Bronchial epithelial cell (primary cell): ENCODE measurements around the gene GLUL. TPM values are rescaled to one million over a fixed set of nuclear protein-coding genes. Genes with fewer than 3 reads are reported as not detected.

ENCODE experiments used
- DNase-seq: peaks from one replicate; pipeline ENCODE4 v3.0.0-alpha.2; 2010; ENCODE audit warnings: low read depth
- FAIRE-seq: peaks from 2 replicates; lab custom pipeline; 2011; peaks lifted over from hg19 to GRCh38; lab: Jason Lieb, UNC
- H3K27me3 ChIP-seq: 2 replicates; pipeline ENCODE4 v1.5.1; 2011; ENCODE audit warnings: low read length; ENCODE audit not compliant: control insufficient read depth, insufficient read depth
- H3K36me3 ChIP-seq: 2 replicates; pipeline ENCODE4 v1.5.1; 2011; ENCODE audit warnings: low read length; ENCODE audit not compliant: control insufficient read depth, insufficient read depth
- H3K4me3 ChIP-seq: 2 replicates; pipeline ENCODE4 v1.5.1; 2011; ENCODE audit warnings: mild to moderate bottlenecking, low read depth, low read length, control low read depth
- total RNA-seq: library from RNA; depleted of rRNA; stranded (reverse); fragments of >200 nt; gene quantifications from 2 replicates; pipeline ENCODE4 v1.2.1, GENCODE V29; 2014
- TF ChIP-seq, protein P1 (sequence below): IDR thresholded peaks from 2 replicates; pipeline ENCODE4 v1.5.1; 2011; ENCODE audit warnings: mild to moderate bottlenecking, moderate library complexity, low read length, control low read depth, inconsistent platforms; ENCODE audit not compliant: insufficient read depth, severe bottlenecking

The GLUL gene
- total RNA-seq, 1 donor from 2014 or later: 344 TPM

DNA sequence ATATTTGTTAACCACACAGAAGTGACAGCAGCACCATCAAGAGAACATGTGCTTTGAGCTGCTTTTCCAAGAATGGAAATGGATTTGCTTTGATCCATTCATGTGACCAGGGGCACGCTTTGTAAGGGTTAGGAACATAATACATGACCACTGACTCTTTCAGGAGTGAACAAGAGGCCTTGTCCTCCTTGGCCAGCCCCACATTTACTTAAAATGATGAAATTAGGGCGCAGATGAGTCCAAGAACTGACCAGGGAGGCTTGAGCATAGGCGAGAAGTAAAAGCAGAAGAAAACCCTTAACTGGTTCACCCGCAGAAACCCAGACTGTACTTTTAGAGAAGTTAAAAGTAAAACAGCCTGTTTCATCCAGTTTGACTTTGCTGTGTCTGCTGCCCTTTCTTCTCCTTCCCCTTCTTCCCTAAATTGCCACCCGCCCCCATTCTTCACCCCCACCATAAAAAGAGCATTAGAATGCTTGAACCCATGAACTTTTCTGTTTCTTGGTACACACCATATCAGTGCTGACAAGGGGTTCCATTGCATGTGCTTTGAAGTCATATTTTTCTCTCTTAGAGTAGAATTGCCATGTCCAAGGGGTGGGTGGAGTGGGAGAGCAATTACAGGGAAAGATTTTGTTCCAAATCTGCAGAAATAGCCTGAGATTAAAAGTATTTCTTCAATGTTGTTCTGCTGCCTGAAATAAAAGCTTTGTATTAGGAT, 2.6 kb upstream of the GLUL start:
- DNase-seq (no peak), FAIRE-seq (no peak)
- no peak overlapping the region for H3K4me3 ChIP-seq
- TF ChIP-seq, protein P1, sequence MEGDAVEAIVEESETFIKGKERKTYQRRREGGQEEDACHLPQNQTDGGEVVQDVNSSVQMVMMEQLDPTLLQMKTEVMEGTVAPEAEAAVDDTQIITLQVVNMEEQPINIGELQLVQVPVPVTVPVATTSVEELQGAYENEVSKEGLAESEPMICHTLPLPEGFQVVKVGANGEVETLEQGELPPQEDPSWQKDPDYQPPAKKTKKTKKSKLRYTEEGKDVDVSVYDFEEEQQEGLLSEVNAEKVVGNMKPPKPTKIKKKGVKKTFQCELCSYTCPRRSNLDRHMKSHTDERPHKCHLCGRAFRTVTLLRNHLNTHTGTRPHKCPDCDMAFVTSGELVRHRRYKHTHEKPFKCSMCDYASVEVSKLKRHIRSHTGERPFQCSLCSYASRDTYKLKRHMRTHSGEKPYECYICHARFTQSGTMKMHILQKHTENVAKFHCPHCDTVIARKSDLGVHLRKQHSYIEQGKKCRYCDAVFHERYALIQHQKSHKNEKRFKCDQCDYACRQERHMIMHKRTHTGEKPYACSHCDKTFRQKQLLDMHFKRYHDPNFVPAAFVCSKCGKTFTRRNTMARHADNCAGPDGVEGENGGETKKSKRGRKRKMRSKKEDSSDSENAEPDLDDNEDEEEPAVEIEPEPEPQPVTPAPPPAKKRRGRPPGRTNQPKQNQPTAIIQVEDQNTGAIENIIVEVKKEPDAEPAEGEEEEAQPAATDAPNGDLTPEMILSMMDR: no peak
- H3K27me3 ChIP-seq: no peaks in the 10 kb centered on the region
- H3K36me3 ChIP-seq: peaks cover 6% of the 10 kb centered on the region

DNA sequence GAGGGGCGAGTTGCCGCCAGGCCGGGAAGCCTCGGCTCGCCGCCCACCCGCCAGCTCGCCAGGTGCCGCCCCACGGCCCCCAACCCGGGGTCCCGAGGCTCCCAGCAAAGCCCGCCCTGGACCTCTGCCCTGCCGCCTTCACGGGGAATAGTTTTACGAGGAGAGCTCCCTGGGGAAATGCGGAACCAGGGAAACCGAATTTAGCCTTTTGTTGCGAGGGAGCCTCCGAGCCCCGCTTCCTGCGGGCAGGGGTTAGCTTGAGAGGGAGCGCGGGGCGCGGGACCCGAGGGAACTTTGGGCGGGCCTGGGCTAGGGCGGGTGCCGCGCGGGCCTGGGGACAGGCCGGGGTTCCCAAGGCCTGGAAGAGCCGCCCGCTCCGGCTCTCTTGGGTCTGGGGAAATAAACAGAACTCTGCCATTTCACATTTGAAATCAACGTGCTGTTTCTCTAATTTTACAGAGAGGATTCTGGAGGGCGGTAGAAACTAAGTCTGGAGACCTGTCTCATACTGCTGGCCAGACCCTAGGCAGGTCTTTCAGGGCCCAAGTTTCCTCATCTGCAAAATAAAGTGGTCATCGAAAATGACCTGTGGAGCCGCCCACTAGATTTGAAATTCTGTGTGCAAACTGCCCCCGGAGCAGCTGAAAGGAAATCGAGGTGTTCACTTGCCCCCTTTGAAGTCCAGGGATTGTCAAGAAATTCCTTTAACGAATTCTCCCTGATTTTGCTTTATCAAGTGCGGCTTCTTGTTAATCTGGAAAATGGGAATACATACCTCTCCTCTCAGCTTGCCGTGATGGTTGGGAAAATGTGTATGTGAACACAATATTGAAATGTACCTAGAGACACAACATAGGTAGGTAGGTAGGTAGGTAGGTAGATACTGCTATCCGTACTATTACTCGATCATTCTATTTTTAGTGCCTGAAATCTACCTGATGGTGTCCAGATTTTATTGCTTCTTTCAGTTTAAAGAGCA, 749 bp upstream of the GLUL start:
- FAIRE-seq: no peak
- H3K4me3 ChIP-seq: peak overlapping the region; percentile 91
- H3K36me3 ChIP-seq: peaks cover 16% of the 10 kb centered on the region
- TF ChIP-seq, protein P1: no peak
- H3K27me3 ChIP-seq: no peaks in the 10 kb centered on the region
- no peak for DNase-seq

DNA sequence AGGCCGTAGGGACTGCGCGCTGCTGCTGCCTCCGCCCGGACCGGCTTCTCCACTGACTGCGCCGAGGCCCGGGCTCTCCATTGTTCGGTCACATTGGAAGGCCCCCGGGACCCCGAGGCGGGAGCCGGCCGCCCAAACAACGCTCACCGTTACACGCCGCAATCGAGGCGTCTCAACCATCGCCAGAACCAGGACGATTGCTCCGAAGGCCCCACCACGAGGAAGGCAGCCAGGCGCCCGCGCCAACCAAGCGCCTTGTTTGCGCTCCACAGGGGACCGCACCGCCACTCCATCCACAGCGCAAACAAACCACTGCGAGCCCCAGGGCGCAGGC, 595 bp downstream of the GLUL start:
- H3K27me3 ChIP-seq: no peaks in the 10 kb centered on the region
- TF ChIP-seq, protein P1: no peak
- H3K36me3 ChIP-seq: peaks cover 25% of the 10 kb centered on the region
- DNase-seq: no peak
- no peak for FAIRE-seq
- peak overlapping the region; percentile 91 for H3K4me3 ChIP-seq

DNA sequence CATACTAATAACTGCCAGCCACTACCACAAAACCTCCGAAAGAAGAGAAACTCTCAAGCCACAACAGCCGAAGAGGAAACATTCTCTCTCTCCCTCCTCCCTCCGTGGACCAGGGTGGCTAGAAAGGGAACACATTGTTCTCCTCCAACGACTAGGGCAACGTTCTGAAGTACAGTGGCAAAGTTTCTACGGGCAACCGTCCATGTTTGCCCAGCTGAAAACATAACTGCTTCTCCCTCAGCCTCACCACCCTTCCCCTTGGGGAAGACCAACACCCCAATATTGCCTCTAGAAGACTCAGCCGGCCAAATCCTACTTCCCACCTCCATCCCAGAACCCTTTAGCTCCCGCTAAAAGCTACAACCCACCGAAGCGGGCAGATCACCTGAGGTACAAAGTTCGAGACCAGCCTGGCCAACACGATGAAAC, 2.0 kb downstream of the GLUL start:
- H3K4me3 ChIP-seq: peak overlapping the region; percentile 91
- no peak for FAIRE-seq
- no peak for DNase-seq
- H3K27me3 ChIP-seq: no peaks in the 10 kb centered on the region
- peaks cover 32% of the 10 kb centered on the region for H3K36me3 ChIP-seq
- TF ChIP-seq, protein P1: no peak

DNA sequence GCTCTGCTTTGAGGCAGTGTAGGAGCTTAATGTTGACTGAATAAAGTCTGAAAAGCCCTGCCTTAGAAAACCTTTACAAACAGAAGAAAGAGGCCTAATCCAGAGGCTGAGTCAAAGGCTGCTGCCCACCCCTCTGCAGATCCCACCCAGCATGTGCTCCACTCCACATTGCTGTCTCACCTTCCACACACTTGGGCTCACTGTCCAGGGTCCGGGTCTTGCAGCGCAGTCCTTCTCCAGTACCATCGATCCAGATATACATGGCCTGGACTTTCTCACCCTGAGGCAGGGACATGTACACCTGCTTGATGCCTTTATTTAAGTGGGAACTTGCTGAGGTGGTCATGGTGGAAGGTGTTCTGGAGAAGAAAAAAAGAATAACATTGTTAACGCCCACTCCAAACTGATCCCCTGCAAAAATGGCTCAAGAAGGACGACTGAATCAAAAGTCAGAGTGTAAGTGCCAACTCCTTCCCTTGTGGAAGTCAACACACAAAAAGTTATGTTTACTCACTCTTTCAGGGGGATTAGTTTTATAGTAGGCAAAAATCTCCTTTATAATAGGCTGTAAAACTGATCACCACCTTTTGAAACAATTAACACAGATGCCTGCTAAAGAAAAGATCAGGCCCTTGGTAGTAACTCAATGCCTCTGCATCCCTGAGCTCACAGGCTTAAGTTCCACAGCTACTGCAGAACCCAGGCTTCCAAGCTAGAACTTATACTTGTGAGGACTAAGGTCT, 3.0 kb downstream of the GLUL start:
- no peak for DNase-seq
- Histone ChIP-seq H3K27me3 (no peaks in the 10 kb centered on the region), H3K36me3 (peaks cover 38% of the 10 kb centered on the region), H3K4me3 (no peak overlapping the region)
- TF ChIP-seq, protein P1: no peak
- no peak for FAIRE-seq
